GM19438 (cell line): Measurements from ENCODE around the gene SLIT3.

Source experiments
- ATAC-seq: cut with Tn5 transposase; IDR thresholded peaks from one replicate; pipeline ENCODE4 v1.9.1; 2021; ENCODE audit warnings: low read depth; ENCODE audit not compliant: unreplicated experiment

SLIT3 gene

GRCh38 chr5:169050636-169051035 lies 250.3 kb downstream of the SLIT3 start:
- no peak for ATAC-seq

DNA sequence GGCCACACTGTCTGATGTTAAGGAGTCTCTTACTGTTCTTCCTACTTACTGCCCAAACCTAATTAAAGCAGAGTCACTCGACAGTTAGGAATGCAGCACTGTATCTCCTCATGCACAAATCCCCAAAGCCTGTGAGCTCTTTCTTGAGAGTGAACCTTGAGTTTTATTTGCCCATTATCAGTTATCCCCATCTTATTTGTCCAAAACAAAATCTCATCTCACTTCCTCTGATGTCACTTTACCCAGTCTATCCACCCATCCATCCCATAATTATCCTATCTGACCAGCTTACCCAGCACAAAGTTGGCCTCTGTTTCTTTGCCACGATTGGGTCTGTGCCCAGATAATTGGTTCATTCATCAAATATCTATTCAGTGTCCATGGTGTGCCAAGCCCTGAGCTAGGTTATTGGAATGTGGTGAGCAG lies 250.8 kb downstream of the SLIT3 start:
- ATAC-seq, result no peak

- ATAC-seq, result no peak
These were observed 251.2 kb downstream of the SLIT3 start for GRCh38 chr5:169049712-169050111.

DNA sequence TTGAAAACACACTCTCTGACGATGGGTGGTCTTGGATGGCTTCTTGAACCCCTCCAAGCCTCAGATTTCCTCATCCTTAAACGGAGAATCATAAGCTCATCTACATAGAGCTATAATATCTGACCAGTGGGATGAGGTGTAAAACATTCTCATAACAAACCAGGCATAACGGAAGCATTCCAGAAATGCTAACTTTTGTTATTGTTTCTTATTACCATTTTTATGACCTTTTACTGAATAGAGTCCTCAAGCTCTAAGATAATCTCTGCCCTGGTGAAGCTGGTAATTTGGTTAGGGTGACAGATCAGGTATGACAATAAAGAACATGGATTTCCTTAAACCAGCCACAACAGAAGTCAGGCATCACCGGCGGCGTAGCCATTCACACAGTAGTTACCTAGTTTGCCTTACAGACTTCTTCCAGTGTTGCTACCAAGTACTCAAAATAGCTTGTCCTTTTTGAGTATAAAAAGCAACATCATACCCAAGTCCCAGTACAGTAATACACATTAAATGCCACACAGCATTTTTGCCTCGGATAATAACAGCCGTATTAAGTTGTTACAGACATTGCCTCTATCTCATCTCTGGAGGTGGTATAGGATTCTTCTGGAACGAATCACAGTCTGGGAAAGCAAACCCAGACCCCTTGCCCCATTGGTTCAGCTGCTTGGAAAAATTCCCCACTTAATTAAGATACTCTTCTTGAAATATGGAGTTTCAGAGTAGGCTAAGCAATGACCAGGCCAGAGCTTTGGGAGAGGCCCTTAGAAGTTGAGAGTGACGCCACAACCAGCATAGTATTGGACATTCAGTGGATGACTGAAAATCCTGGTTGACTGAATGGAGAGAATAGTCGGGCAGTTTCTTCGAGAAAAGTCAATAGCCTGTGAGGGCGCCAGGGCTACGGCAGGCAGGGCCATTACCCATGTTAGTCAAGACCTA lies 252.5 kb downstream of the SLIT3 start:
- ATAC-seq, result no peak

- no peak for ATAC-seq
These were observed 256.0 kb downstream of the SLIT3 start for GRCh38 chr5:169044962-169045361.

DNA sequence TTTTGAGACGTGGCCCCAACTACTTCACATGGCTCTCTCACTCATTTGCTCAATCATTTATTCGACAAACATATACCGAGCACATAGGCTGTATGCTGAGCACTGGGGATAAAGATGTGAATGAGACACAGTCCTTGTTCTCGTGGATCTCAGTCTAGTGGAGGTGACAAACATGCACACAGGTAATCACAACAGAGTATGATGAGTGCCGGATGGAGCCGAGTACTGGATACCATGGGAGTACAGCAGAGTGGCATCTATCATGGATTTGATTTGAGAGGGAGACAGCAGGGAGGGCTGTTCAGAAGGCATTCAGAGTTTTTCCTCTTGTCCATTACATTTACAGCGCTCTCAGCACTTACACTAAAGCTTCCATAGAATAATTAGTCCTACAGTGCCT lies 259.8 kb downstream of the SLIT3 start:
- no peak for ATAC-seq

DNA sequence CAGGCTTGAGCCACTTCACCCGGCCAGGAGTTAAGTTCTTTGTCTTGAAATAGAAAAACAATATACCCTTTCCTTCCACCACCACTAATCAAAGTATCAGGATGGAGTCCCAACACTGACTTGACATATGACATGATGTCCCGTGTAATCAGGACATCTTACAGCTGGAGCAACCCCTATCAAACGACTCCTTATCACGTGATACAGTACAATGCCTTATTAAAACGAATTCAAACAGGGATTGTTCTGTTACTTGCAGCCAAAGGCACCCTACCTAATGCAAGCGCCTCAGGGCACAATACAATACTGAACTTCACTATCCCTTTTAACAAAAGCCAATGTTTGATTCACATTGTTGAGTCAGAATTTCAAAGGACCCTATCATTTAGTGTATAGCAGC lies 261.3 kb downstream of the SLIT3 start:
- no peak for ATAC-seq

DNA sequence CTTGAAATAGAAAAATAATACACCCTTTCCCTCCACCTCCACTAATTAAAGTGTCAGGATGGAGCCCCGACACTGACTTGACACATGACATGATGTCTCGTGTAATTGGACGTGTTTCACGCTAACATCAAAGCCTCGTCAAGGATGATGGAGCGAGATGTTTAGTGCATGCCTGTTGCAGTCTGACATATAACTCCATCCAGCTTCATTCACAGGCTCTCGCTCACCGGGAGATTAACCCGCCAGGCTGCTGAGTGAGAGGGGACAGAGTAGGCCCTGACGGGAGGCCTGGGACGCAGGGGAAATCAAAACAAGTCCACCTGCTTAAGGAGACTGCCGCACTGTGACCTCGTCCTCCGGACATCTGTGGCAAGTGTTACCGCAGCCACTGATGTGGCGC lies 263.5 kb downstream of the SLIT3 start:
- no peak for ATAC-seq

DNA sequence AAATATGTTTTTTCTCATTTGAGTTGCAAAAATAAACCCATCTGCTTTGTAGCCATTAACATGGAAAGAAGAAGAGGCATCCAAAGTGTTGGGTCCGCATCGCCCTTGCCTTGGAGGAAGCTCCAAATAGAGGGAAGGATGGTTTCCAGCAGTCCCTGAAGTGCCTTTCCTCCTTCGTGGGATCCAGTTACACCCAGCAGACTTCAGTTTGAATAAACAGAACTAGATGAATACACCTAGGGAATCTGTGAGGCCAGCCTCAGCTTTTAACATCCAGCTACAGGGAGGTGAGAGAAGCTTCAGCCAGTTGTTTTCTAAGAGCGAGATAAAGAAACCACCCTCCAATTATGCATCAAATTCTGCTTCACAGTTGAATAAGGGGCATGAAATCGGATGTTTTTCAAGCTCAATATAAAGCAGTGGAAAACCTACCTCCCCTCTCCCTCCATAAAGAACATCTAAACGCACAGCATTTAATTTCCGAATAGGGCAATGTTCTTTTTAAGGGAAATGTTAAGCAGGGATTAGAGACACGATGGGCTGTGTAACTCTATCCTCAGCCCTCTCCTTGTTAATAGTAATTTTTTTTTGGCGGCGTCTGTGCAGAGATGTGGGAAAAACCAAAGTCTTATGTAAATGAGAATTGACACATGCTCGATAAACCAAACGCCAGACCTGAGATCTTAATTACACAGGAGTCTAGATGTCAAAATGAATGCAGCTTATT lies 264.7 kb downstream of the SLIT3 start:
- no peak for ATAC-seq

GRCh38 chr5:169029661-169030274 lies 271.2 kb downstream of the SLIT3 start:
- no peak for ATAC-seq

DNA sequence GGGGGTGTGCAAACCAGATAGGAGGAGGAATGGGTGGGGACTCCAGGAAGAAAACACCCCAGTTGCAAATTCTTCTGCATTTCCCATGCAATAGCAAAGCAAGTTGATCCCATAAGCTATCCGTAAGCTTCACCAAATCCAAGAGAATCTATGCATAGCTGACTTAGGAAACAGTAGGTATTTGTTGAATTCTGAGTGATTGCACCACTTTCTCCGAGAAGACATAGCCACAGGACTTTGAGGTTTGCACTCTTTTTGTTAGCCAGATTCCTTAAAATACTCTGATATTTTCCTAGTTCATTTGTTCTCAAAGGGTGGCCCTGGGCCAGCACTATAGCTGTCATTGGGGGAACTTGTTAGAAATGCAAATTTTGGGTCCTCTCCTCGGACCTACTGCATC lies 271.9 kb downstream of the SLIT3 start:
- no peak for ATAC-seq

- no peak for ATAC-seq
These were observed 273.4 kb downstream of the SLIT3 start for GRCh38 chr5:169027501-169028061.

DNA sequence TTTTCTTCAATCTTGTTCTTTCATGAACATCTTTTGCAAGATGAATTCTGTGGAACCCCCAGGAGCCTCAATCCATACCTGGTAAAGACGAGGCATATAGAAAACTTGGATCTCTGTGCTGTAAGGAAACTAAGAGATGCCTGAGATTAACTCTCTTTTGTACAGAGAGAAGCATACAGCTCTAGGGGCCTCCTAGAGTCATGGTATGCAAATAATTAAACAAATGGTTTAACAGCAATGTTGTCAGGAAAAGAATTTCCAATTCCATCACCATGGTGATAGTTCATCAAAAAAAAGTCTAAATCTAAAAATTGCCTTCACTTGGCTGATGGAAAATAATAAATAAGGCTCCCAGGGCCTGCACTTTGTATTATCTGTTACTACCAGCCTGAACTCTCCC lies 275.4 kb downstream of the SLIT3 start:
- no peak for ATAC-seq

DNA sequence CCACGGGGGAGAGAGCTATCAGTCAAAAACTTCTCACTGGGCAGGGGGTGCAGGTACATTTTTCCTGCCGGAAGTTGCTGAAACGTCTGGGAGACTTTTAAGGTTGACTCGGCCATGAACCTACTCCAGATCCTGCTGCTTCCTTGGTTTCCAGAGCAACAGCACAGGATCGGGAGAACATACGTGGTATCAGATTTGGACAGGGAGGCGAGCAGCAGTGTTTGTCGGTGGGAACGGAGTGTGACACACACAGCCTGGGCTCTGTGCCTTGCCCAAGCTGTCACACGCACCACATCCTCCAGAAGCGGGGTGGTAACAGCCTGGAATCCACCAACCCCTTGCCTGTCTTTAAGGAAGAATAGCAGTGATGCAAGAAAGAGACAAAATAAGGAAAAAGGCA lies 276.5 kb downstream of the SLIT3 start:
- ATAC-seq, result no peak

- ATAC-seq, result no peak
These were observed 278.2 kb downstream of the SLIT3 start for GRCh38 chr5:169022718-169023117.

- ATAC-seq, result no peak
These were observed 280.8 kb downstream of the SLIT3 start for GRCh38 chr5:169020102-169020501.

DNA sequence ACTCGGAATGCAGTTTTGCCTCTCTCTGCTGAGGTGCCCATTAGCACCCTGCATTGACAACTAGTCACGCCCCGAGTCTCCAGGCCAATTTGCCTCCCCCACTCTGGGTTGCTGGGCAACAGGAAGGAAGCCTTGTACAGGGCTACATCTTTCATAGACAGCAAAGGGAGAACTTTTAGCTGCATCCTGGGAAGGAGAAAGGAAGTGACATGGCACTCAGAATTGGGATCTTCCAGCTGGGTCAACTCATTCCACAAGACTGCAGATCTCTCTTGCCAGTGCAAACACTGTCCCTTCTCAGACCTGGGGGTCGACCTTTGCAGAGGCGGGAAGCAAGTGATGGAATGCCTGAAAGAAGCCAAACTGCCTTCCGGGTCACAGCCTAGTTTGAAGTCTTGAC lies 282.0 kb downstream of the SLIT3 start:
- ATAC-seq, result no peak

DNA sequence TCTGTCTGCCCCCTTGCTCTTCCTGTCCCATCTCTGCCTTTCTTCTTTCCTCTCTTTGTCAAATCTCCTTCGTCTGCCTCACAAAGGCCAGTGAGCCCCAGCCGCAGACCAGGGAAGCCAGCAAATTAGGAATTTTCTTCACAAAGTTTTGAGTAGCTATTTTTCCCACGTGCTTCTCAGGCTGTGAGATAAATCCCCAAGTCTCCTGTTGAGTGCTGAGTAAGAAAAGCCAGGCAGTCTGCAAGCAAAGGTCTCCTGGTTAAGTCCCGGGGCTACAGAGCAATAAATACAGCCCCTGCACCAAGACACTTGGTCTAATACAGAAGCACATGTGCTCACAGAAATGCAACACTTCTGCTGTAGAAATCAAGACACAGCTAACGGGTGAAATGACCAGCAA lies 284.9 kb downstream of the SLIT3 start:
- no peak for ATAC-seq

- no peak for ATAC-seq
These were observed 287.1 kb downstream of the SLIT3 start for GRCh38 chr5:169013846-169014245.

GRCh38 chr5:169013208-169013728 lies 287.7 kb downstream of the SLIT3 start:
- ATAC-seq, result no peak

DNA sequence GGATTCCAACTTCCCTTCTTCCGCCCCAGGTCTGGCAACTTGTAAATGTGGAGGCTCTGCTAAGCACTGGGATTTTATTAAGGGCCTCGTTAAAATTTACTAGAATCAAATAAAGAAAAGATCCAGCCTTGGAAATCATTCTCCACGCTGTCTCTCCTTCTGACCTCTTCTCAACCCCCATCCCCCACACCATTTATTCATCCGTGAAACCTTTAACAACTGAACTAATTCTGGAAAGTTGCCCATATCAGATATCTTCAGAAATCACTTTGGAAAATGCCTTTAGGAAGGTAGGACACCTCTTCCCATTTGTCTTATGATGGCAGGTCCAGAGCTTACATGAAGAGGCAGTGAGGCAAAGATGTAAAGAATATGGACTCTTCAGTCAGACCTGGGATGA lies 288.5 kb downstream of the SLIT3 start:
- no peak for ATAC-seq
